Right lung (tissue), 10 donors: ENCODE data around the gene STAG1. TPM values are rescaled to one million over a fixed set of nuclear protein-coding genes. Genes with fewer than 3 reads are reported as not detected.
"Not testable (repeated sequence)": the region's sequence is repeated elsewhere in the genome, so short reads cannot be mapped to it uniquely, and the experiment has no call there.

Source experiments
- DNase-seq, 2 donors: peaks; one replicate each; pipeline ENCODE4 v3.0.0-alpha.2; 2013
- long read RNA-seq, 8 donors: transcript quantifications; one replicate each; lab custom pipeline, GENCODE V29; 2026
- polyA plus RNA-seq, 5 donors: library from polyadenylated mRNA; unstranded; fragments of 120-200 nt; gene quantifications; one replicate each; pipeline versions ENCODE4 v1.2.1 to v1.2.3, GENCODE V29; 2013; ENCODE audit warnings: inconsistent platforms in 1 of 5, low replicate concordance in 1 of 5; ENCODE audit not compliant: insufficient read length in 5 of 5, insufficient read depth in 1 of 5

Gene STAG1
- 10 to 100 TPM; 32.3 to 51.0 (median 47.9) TPM for polyA plus RNA-seq
- long read RNA-seq, donor 1, full-length matches to known transcripts, result 3 of 3 reads
- long read RNA-seq, donor 1, partial matches to known transcripts, result 0 of 3 reads
- long read RNA-seq, donor 1, other reads (novel, unspliced or antisense), result 0 of 3 reads
- long read RNA-seq, donor 2, full-length matches to known transcripts, result 3 of 3 reads
- long read RNA-seq, donor 2, partial matches to known transcripts, result 0 of 3 reads
- long read RNA-seq, donor 2, other reads (novel, unspliced or antisense), result 0 of 3 reads
- long read RNA-seq, donor 3, full-length matches to known transcripts, result 1 of 7 reads
- long read RNA-seq, donor 3, partial matches to known transcripts, result 6 of 7 reads
- long read RNA-seq, donor 3, other reads (novel, unspliced or antisense), result 0 of 7 reads
- long read RNA-seq, donor 4, result 0 reads
- long read RNA-seq, donor 5, full-length matches to known transcripts, result 1 of 12 reads
- long read RNA-seq, donor 5, partial matches to known transcripts, result 11 of 12 reads
- long read RNA-seq, donor 5, other reads (novel, unspliced or antisense), result 0 of 12 reads
- long read RNA-seq, donor 6, full-length matches to known transcripts, result 3 of 9 reads
- long read RNA-seq, donor 6, partial matches to known transcripts, result 6 of 9 reads
- long read RNA-seq, donor 6, other reads (novel, unspliced or antisense), result 0 of 9 reads
- long read RNA-seq, donor 7, full-length matches to known transcripts, result 2 of 7 reads
- long read RNA-seq, donor 7, partial matches to known transcripts, result 5 of 7 reads
- long read RNA-seq, donor 7, other reads (novel, unspliced or antisense), result 0 of 7 reads
- long read RNA-seq, donor 8, result 0 reads

DNA sequence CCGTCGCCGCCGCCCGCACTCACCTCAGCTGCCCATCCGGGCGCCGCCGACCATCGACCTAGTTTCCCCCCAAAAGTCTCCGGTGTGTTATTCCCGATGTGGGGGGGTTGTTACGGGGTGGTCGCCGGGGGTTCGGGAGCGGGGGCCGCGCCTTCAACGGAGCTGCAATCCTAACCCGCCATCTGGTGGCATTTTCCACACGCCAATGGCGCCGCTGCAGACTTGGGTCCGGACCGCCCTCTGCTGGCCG lies at the start of gene STAG1:
TSS of gene STAG1 (minus strand) at position 207 of the 250 bp plus-strand sequence. CDS start 121,480 bp downstream, outside the sequence.
- DNase-seq, result no peak

DNA sequence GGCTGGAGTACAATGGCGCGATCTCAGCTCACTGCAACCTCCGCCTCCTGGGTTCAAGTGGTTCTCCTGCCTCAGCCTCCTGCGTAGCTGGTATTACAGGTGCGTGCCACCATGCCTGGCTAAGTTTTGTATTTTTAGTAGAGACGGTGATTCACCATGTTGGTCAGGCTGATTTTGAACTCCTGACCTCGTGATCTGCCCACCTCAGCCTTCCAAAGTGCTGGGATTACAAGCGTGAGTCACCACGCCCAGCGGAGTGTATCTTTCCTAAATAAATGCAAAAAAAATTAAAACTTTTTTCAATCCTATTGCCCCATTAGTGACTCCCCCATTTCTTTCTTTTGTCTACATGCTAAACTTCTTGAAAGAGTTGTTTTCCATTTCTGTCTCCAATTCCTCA lies 49.0 kb upstream of the STAG1 start:
- not testable (repeated sequence) for DNase-seq

DNA sequence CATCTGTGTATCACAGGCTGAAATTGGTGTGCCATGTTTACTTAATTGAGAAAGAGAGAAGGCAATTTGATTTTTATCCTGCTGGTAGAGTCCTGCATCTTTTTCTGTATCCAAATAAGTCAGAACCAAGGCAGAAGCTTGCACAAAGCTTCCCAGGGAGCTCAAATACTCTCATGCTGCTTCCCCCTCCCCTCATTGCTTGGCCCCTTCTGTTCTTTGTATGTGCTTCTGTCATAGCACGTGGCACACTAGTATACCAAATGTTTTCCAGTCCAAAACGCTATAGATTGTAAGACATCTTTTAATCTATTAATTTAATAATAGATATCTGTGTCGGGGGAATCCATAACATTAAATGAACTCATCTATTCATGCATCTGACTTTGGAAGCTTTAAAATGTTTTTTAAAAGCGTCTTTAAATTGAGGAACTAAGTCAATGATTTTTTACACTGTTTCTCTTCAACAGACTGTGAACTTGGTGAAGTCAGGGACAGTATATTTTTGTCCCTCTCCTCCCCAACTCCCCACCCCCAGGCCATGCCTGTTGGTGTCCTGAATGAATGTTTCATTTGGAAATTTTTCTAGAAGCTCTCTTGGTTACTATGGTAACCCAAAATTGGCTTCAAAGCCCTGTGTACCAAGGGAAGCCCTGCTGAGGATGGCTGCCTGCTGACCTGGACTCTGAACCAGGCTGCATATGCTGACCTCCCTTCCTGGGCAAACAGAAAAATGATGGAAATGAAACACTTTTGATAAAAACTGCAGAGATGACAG lies 40.6 kb upstream of the STAG1 start:
- no peak for DNase-seq

DNA sequence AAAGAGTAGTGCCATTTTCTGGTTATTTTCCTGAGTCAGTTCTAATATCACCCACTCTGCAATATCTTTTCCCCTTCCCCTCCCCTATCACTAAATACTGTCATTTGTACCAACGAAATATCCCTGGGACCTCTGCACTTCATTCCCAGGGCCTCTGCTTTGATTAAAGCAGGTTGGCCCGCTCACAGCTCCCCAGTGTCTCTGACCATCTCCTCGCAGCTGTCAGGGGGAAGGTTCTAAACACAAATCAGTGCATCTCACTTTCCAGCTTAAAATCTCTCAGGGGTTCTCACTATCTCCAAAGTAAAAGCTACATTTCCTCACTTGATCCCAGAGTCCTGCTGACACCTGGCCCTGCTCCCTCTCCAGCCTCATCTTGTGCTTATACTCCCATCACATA lies 38.6 kb upstream of the STAG1 start:
- DNase-seq, result no peak

DNA sequence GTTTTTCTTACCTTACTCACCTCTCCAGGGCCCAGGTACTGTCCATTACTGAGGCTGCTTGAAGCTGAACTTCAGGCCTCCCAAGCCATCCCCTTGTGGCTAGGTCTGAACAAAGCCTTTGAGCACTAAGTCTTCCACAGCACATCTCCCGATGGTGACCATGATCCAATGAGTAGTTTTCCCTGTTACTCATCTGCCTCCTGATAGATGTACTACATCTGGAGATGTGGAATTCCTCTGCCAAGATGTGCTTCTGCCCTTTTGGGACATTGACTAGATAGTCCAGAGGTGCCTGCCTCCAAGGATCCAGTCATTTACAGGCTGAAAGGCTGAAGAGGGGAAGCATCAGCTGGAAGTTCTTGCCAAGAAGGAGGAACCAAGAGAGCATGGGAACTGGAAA lies 37.8 kb upstream of the STAG1 start:
- no peak for DNase-seq

DNA sequence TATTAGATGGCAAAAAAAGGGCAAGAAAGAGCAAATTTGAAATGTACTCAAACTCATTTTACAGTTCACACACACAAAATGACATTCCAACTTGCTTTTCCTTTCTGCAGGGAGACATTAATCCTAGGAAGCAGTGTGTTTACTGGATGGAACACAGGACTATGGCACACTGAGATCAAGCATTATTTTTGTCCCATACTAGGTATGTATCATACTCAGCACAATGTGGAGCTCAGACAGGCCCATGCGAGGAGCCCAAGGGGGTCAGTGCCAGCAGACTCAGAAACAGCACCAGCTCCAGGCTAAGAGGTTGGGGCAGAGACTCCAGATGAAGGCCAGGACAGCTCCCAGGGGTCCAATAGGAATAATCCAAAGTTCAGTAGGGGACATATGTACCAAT lies 36.0 kb upstream of the STAG1 start:
- no peak for DNase-seq

DNA sequence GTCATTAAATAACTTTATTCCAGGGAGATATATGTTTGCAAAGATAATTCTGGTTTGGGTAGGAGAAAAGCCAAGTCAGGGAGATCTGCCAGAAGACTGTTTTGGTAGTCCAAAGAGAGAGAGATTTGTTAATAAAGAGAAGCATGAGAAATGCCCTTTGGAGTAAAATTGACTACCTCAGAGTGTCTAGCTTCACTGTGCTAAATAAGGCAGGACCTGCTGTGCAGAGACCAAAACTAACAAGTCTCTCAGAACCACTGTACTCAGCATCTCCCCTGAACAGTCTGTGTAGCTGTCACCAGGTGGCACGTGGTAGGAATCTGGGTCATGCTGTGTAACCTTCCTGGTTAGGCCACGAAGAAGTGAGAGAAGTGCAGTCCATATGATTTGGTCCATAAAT lies 35.2 kb upstream of the STAG1 start:
- DNase-seq, result no peak

DNA sequence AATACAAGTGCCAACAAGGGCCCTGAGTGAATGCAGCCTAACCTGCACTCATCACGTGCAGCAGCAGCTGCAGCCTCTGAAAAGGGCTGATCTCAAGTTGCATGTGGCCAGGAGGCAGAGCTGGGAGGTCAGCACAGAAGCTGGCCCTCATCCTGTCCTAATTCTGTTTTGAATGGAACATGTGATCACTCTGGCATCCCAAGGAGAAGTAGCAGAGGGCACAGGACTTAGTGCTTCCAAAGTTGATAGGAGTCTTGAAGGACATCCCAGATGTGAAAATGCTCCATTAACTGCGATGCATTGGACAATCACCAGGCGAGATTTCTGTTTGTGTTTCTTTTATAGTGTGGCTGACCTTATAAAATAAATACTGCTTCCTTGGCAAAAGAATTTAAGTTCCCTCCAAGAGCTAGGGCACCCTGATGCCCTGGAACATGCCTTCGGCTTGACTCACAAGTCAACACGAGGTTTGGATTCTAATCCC lies 31.6 kb upstream of the STAG1 start:
- no peak for DNase-seq

DNA sequence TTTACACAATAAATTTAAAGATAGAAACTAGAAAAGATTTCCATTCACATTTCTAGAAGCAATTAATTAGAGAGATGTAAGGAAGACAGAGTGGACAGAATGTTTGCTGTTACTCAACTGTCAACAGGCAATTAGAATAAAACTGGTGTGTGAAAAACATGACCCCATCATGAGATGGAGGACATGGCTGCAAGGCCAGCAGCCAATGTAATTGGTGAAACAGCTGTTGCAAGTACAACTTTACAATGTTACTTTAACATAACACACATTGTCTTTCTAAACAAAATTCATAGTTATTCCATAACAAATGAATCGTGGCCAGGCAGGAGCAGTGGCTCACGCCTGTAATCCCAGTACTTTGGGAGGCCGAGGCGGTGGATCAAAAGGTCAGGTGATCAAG lies 28.6 kb upstream of the STAG1 start:
- DNase-seq, result peak; percentile 86 to 88

DNA sequence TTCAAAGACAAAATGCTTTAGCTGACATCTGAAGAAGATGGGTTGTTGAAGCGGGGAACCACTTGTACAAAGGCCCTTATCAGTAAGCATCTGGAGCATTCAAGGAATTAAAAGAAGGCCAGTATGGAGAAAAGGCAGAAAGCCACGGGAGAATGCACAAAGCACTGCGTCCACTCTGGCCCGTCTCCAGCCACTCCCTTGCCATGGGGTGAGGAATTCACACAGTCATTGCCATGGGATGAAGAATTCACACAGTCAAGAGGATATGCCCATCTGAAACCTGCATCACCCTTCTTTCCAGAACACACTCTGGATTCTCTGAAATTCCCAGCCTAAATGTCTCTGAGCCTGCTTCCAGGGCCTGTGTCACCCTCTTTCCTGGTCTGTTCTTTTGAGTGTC lies 26.7 kb upstream of the STAG1 start:
- DNase-seq, result no peak

DNA sequence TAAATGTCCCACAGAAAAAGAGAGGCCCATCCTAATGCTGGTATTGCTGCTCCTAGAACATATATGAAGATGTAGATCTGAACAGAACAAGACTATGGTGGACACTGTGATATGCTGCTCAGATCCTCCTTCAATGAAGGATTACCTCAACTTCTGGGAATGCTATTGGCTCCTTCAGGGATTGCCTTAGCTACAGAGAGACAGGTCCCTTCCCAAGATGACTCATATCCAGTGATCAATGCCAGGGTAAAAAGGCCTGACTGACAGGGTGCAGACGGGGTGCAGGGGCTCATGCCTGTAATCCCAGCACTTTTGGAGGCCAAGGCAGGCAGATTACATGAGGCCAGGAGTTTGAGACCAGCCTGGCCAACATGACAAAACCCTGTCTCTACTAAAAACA lies 20.5 kb upstream of the STAG1 start:
- DNase-seq, result no peak

DNA sequence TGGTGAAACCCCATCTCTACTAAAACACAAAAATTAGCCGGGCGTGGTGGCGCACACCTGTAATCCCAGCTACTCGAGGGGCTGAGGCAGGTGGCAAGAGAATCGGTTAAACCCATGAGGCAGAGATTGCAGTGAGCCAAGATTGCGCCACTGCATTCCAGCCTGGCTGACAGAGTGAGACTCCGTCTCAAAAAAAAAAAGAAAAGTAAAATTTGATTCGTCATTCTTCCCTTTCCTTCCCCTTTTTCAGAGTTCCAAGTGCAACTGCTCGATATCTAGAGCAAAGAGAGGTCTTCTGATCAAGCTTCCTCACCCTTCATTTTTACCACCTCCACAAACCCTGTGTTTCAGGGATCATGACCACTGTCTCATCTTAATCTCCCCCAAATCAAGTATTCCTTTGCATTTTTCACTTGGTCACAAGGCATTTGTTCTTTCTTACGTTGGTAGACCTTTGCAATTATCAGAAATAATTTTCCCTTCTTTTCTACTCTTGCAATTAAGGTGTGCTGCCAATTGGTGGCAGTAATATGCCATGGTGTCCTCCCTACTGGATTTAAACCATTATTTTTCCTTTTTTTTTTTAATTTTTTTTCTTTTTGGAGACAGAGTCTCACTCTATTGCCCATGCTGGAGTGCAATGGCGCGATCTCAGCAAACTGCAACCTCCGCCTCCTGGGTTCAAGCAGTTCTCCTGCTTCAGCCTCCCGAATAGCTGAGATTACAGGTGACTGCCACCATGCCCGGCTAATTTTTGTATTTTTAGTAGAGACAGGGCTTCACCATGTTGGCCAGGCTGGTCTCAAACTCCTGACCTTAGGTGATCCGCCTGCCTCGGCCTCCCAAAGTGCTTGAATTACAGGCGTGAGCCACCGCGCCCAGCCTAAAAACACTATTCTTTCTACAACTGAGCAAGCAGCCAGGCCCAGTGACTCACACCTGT lies 6.3 kb upstream of the STAG1 start:
- not testable (repeated sequence) for DNase-seq

DNA sequence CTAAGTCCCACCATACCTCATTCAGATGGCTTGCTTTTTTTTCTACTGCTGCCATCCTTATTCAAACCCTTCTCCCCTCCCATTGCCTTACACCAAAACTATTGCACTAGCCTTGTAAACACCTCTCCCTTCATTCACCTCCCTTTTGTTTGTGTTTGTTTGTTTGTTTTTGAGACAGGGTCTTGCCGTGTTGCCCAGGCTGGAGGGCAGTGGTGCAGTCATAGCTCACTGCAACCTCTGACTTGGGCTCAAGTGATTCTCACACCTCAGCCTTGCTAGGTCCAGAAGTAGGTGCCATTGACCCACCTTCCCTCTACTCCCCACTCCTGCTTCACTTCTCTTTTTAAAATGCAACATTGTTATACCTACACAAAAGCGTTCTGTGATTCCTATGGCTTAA lies 3.0 kb upstream of the STAG1 start:
- DNase-seq, result no peak

DNA sequence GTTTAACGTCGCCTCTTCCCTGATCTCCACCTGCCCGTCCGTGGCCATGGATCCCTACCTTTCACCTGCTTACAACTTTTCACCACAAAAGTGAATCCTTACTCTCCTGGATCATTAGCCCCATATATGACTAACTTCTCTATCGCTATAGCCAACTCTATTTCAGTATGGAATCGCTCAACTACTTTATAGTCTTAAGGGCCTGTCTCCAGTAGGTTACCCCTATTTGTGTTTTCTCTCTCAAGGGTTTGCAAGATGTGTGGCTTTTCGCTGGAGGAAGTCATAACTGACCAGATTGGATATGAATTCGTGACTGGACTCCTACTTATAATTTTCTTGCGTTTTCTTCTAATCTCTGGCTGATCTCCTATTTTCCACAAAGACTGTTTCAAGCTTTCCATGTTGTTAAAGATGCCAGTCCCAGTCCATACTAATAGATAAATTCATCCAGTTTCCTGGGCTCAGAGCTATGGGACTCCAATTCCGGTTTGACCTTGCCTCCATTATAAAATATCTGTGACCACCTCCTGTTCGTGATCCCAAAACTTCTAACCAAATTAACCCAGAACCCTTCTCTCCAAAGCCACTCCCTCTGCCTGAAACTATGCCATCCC lies 1.3 kb upstream of the STAG1 start:
- no peak for DNase-seq

DNA sequence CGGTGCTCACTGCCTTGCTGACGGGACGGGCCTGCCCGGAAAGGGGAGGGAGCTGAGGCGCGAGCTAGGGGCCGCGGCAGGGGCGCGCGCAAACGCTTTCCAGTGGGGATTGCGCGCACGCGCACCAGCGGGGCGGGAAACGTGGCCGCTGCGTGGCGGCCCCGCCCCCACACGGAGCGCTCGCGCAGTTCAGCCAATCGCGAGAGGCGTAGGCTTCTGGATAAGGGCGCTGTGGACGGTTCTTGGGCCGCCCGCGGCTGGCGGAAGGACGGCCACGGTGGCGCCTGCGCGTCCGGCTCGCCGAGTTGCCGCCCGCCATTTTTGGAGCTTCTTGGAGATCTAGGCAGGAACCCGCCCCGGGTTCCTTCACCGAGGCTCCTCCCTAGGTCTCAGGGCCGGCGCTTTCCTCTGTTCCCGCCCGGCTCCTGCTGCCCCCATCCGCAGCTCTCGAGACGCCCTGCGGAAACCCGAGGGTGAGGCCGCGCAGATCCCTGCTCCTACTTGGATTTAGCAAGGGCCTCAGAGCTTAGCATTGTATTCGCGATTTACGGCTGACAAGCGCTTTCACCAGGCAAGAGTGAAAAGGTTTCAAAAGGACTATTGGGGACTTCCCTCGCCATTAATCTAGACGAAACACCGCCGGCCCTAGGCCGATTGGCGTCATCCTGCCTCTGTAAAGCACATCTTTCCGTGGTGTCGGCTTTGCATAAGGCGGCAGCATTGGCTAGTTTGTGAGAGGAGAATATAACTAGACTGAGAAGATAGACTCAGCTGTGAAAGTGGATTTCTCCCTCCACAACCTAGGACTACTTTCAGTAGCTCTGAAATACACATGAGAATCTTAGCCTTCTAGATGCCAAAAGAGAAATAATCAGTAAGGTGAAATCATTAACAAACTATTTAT lies 496 bp upstream of the STAG1 start:
- DNase-seq, result peak; percentile 100

DNA sequence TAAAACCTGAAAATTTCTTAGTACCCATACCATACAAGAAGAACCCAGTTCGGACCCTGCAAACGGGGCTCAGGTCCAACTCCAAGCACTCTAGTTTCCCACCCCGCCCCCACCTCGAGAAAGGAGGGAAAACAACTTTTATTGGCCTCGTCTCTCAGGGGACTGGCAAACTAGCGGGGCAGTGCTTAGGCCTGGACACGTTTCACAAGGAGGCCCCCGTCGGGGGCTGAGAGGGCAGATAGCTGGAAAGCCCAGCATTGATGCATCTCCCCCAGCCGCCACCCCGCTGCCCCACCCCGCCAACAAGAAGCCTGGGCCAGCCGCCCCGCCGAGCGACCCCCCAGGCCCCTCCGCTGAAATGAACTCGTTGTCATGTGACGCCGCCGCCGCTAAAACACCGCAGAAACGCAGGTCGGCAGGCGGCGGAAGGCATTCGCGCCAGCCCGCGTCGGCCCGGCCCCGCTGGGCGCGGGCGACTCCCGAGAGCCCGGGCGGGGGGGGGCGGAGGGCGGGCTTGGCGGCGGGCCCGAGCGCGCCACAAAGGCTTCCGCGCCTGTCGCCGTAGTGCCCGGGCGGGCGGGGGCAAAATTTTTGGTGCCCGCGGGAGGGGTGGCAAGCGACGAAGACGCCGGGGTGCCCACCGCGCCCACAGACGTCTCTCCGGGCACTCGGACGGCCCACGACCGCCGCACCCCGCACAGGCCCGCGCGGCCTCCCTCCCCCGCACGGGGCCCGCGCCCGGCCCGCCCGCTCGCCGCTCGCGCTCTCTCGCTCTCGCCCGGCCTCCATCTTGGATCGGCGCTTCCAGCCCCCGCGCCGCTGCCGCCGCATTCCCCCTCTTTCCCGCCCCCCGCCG lies 634 bp downstream of the STAG1 start:
- DNase-seq, result peak; percentile 81 to 84

DNA sequence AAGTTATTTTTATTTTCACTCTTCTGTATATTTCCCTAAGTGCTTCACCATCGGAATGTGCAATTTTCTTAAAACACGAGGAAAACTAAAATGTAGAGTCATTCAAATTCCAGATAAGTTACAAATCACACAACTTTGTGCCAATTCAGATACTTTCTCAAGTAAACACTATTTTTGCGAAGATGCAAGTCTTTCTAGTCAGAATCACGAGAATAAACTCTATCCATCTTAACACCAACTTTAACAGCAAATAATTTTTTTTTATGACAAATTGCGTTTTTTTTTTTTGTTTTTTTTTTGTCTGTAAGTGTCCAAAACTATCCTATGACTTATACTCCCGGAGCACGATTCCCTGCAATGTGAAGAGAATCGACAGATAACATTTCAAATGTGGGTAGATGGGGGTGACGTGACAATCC lies 1.3 kb downstream of the STAG1 start:
- DNase-seq, result no peak

DNA sequence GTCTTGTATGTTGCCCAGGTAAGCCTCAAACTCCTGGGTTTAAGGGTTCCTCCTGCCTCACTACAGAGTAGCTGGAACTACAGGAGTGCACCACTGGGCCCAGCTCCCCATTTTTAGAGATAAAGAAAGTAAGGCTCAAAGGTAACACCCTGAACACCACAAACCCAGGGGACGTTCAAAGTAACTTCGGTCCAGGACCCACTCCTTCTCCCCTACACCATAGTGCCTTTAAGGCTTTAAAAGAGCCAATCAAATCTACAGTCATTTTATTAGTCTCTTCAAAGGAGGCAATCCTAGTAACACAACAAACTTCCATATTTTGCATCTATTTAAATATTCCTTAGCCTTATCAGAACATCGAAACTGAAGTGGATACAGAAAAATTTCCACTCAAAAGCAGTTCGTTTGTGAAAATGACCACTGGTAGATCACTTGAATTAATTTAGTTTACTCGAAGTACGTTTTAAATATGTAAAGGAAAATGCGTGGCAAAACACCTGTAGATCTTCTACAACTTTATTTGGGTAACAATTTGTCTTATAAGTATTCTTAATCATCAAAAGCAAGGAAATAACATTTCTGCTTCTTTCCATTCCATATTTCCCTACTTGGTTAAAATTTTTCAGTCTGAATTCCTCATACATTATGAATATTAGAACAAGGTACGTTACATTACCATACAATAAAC lies 1.8 kb downstream of the STAG1 start:
- peak; percentile 13 to 23 for DNase-seq
